ENCODE measurements around the gene MXRA8.

Gene MXRA8

GRCh38 chr1:1332774-1333480 is 25.4 kb downstream of the MXRA8 start:
- Histone ChIP-seq H3K36me3 (ENCODE audit: control insufficient read depth, insufficient read depth, low read length) (peaks cover 17% of the 10 kb centered on the region), H3K27ac (ENCODE audit: low read depth, low read length, severe bottlenecking) (no peak overlapping the region), H3K4me3 (ENCODE audit: extremely low read depth, insufficient read depth, low read length, poor library complexity, severe bottlenecking) (no peak overlapping the region), H3K4me1 (ENCODE audit: control insufficient read depth, insufficient read depth, low read length, poor library complexity, severe bottlenecking) (no peaks in the 10 kb centered on the region), H3K9me3 (ENCODE audit: control insufficient read depth, low read length) (no peaks in the 10 kb centered on the region)
- WGBS, 2 experiments (ENCODE audit: insufficient coverage in 2 of 2): 92 to 93% methylated on average over 45 to 48 of the region's 48 CpGs

- Histone ChIP-seq H3K4me1 (ENCODE audit: control insufficient read depth, insufficient read depth, low read length, poor library complexity, severe bottlenecking) (no peaks in the 10 kb centered on the region), H3K9me3 (ENCODE audit: control insufficient read depth, low read length) (no peaks in the 10 kb centered on the region), H3K27ac (ENCODE audit: low read depth, low read length, severe bottlenecking) (no peak overlapping the region), H3K4me3 (ENCODE audit: extremely low read depth, insufficient read depth, low read length, poor library complexity, severe bottlenecking) (no peak overlapping the region), H3K36me3 (ENCODE audit: control insufficient read depth, insufficient read depth, low read length) (peaks cover 11% of the 10 kb centered on the region)
- WGBS, 2 experiments (ENCODE audit: insufficient coverage in 2 of 2): 88 to 90% methylated on average over 51 to 52 of the region's 57 CpGs
Measured at GRCh38 chr1:1332031-1332755, 26.2 kb downstream of the MXRA8 start.

- Histone ChIP-seq H3K9me3 (ENCODE audit: control insufficient read depth, low read length) (no peaks in the 10 kb centered on the region), H3K27ac (ENCODE audit: low read depth, low read length, severe bottlenecking) (no peak within 1 kb of the TSS), H3K4me3 (ENCODE audit: extremely low read depth, insufficient read depth, low read length, poor library complexity, severe bottlenecking) (no peak within 1 kb of the TSS), H3K4me1 (ENCODE audit: control insufficient read depth, insufficient read depth, low read length, poor library complexity, severe bottlenecking) (no peaks in the 10 kb centered on the region), H3K36me3 (ENCODE audit: control insufficient read depth, insufficient read depth, low read length) (peaks cover 8% of the 10 kb centered on the region)
- WGBS, 2 experiments (ENCODE audit: insufficient coverage in 2 of 2): 85 to 89% methylated on average over 34 to 36 of the region's 41 CpGs
Measured at GRCh38 chr1:1331068-1331965, 27.0 kb downstream of the MXRA8 start, which contains the start of gene TAS1R3. TAS1R3 (plus strand) TSS chr1:1331280; CDS start chr1:1331346, 66 bp downstream.

GRCh38 chr1:1330366-1331067 is 27.8 kb downstream of the MXRA8 start:
- 87 to 89% methylated on average over 11 to 15 of the region's 15 CpGs for WGBS, 2 experiments (ENCODE audit: insufficient coverage in 2 of 2)
- H3K27ac ChIP-seq (ENCODE audit: low read depth, low read length, severe bottlenecking): no peak overlapping the region
- peaks cover 7% of the 10 kb centered on the region for H3K4me1 ChIP-seq (ENCODE audit: control insufficient read depth, insufficient read depth, low read length, poor library complexity, severe bottlenecking)
- H3K9me3 ChIP-seq (ENCODE audit: control insufficient read depth, low read length): no peaks in the 10 kb centered on the region
- H3K36me3 ChIP-seq (ENCODE audit: control insufficient read depth, insufficient read depth, low read length): peaks cover 10% of the 10 kb centered on the region
- H3K4me3 ChIP-seq (ENCODE audit: extremely low read depth, insufficient read depth, low read length, poor library complexity, severe bottlenecking): no peak overlapping the region

- Histone ChIP-seq H3K36me3 (ENCODE audit: control insufficient read depth, insufficient read depth, low read length) (peaks cover 10% of the 10 kb centered on the region), H3K9me3 (ENCODE audit: control insufficient read depth, low read length) (no peaks in the 10 kb centered on the region), H3K4me3 (ENCODE audit: extremely low read depth, insufficient read depth, low read length, poor library complexity, severe bottlenecking) (no peak overlapping the region), H3K4me1 (ENCODE audit: control insufficient read depth, insufficient read depth, low read length, poor library complexity, severe bottlenecking) (peaks cover 9% of the 10 kb centered on the region), H3K27ac (ENCODE audit: low read depth, low read length, severe bottlenecking) (no peak overlapping the region)
- WGBS, 2 experiments (ENCODE audit: insufficient coverage in 2 of 2): 94% methylated on average over 58 of the region's 58 CpGs
Measured at GRCh38 chr1:1329304-1330210, 28.8 kb downstream of the MXRA8 start.

- Histone ChIP-seq H3K4me3 (ENCODE audit: extremely low read depth, insufficient read depth, low read length, poor library complexity, severe bottlenecking) (no peak overlapping the region), H3K36me3 (ENCODE audit: control insufficient read depth, insufficient read depth, low read length) (peaks cover 12% of the 10 kb centered on the region), H3K27ac (ENCODE audit: low read depth, low read length, severe bottlenecking) (no peak overlapping the region), H3K9me3 (ENCODE audit: control insufficient read depth, low read length) (no peaks in the 10 kb centered on the region), H3K4me1 (ENCODE audit: control insufficient read depth, insufficient read depth, low read length, poor library complexity, severe bottlenecking) (peaks cover 12% of the 10 kb centered on the region)
- WGBS, 2 experiments (ENCODE audit: insufficient coverage in 2 of 2): 89 to 99% methylated on average over 12 of the region's 15 CpGs
Measured at GRCh38 chr1:1328254-1328653, 30.1 kb downstream of the MXRA8 start.

- peaks cover 16% of the 10 kb centered on the region for H3K36me3 ChIP-seq (ENCODE audit: control insufficient read depth, insufficient read depth, low read length)
- H3K4me1 ChIP-seq (ENCODE audit: control insufficient read depth, insufficient read depth, low read length, poor library complexity, severe bottlenecking): peaks cover 15% of the 10 kb centered on the region
- no peaks in the 10 kb centered on the region for H3K9me3 ChIP-seq (ENCODE audit: control insufficient read depth, low read length)
- no peak overlapping the region for H3K4me3 ChIP-seq (ENCODE audit: extremely low read depth, insufficient read depth, low read length, poor library complexity, severe bottlenecking)
- H3K27ac ChIP-seq (ENCODE audit: low read depth, low read length, severe bottlenecking): no peak overlapping the region
- 95% methylated on average over 36 to 40 of the region's 40 CpGs for WGBS, 2 experiments (ENCODE audit: insufficient coverage in 2 of 2)
Measured at GRCh38 chr1:1327291-1327690, 31.1 kb downstream of the MXRA8 start.

GRCh38 chr1:1326075-1326605 is 32.2 kb downstream of the MXRA8 start:
- no peak overlapping the region for H3K4me3 ChIP-seq (ENCODE audit: extremely low read depth, insufficient read depth, low read length, poor library complexity, severe bottlenecking)
- no peak overlapping the region for H3K27ac ChIP-seq (ENCODE audit: low read depth, low read length, severe bottlenecking)
- peaks cover 16% of the 10 kb centered on the region for H3K4me1 ChIP-seq (ENCODE audit: control insufficient read depth, insufficient read depth, low read length, poor library complexity, severe bottlenecking)
- no peaks in the 10 kb centered on the region for H3K9me3 ChIP-seq (ENCODE audit: control insufficient read depth, low read length)
- WGBS, 2 experiments (ENCODE audit: insufficient coverage in 2 of 2): 94 to 96% methylated on average over 6 to 7 of the region's 8 CpGs
- H3K36me3 ChIP-seq (ENCODE audit: control insufficient read depth, insufficient read depth, low read length): peaks cover 25% of the 10 kb centered on the region

- Histone ChIP-seq H3K4me1 (ENCODE audit: control insufficient read depth, insufficient read depth, low read length, poor library complexity, severe bottlenecking) (peaks cover 21% of the 10 kb centered on the region), H3K36me3 (ENCODE audit: control insufficient read depth, insufficient read depth, low read length) (peaks cover 32% of the 10 kb centered on the region), H3K9me3 (ENCODE audit: control insufficient read depth, low read length) (no peaks in the 10 kb centered on the region), H3K27ac (ENCODE audit: low read depth, low read length, severe bottlenecking) (no peak overlapping the region), H3K4me3 (ENCODE audit: extremely low read depth, insufficient read depth, low read length, poor library complexity, severe bottlenecking) (peak overlapping the region; percentile 73)
- 79% methylated on average over 13 to 15 of the region's 16 CpGs for WGBS, 2 experiments (ENCODE audit: insufficient coverage in 2 of 2)
Measured at GRCh38 chr1:1325288-1326074, 32.9 kb downstream of the MXRA8 start.

Data from mesodermal cell (in vitro differentiated cells).